IMR-90 (cell line): Measurements from ENCODE around the gene SNTG2. TPM values are rescaled to one million over a fixed set of nuclear protein-coding genes. Genes with fewer than 3 reads are reported as not detected.

Experiments
- ATAC-seq: fragments of 200-7000 bp; cut with Tn5 transposase; 2 replicates; pipeline ENCODE4 v1.9.1; 2020; ENCODE audit warnings: low read depth, mild to moderate bottlenecking, moderate library complexity
- BruUV-seq: library from RNA; stranded (reverse); fragments of 400-500 nt; replicated peaks from 2 replicates; lab custom pipeline; 2021; lab: Mats Ljungman, UMichigan
- CTCF ChIA-PET: fragments of 300-600 bp; formaldehyde crosslinking; extraction: SDS; loops from one replicate; lab custom pipeline; 2021; ENCODE audit warnings: antibody characterized with exemption; lab: Yijun Ruan, JAX
- POLR2A ChIA-PET: fragments of 300-600 bp; sonication (Branson Sonifier 250); formaldehyde crosslinking; loops from one replicate; lab custom pipeline; 2022; ENCODE audit warnings: antibody characterized with exemption; ENCODE audit not compliant: unreplicated experiment; lab: Charles Lee
- DNase-seq: peaks from one replicate; pipeline ENCODE4 v3.0.0; 2013
- H2AFZ ChIP-seq: replicated peaks from 2 replicates; pipeline ENCODE3; 2013; ENCODE audit warnings: low read length, mild to moderate bottlenecking; ENCODE audit not compliant: poor library complexity
- H2AK5ac ChIP-seq: 2 replicates; pipeline ENCODE4 v1.6.1; 2013; ENCODE audit warnings: low read depth, low read length, inconsistent platforms
- H2AK9ac ChIP-seq: replicated peaks from 2 replicates; pipeline ENCODE3; 2013; ENCODE audit warnings: mild to moderate bottlenecking, low read depth, low read length, moderate library complexity; ENCODE audit not compliant: poor library complexity
- H2BK120ac ChIP-seq: 2 replicates; pipeline ENCODE4 v1.6.1; 2013; ENCODE audit warnings: low read depth, low read length, inconsistent platforms
- H2BK15ac ChIP-seq: 3 replicates; pipeline ENCODE4 v1.6.1; 2013; ENCODE audit warnings: low read depth, low read length, inconsistent platforms
- H2BK20ac ChIP-seq: 2 replicates; pipeline ENCODE4 v1.6.1; 2013; ENCODE audit warnings: low read depth, mild to moderate bottlenecking, inconsistent platforms, low read length, moderate library complexity
- H2BK5ac ChIP-seq: 2 replicates; pipeline ENCODE4 v1.6.1; 2013; ENCODE audit warnings: mild to moderate bottlenecking, low read depth, low read length, inconsistent platforms; ENCODE audit not compliant: poor library complexity, severe bottlenecking
- H3K14ac ChIP-seq: replicated peaks from 2 replicates; pipeline ENCODE4 v1.6.1; 2013; ENCODE audit warnings: low read depth, low read length, inconsistent platforms
- H3K18ac ChIP-seq: 2 replicates; pipeline ENCODE4 v1.6.1; 2013; ENCODE audit warnings: low read depth, low read length, control low read depth
- H3K23ac ChIP-seq: 2 replicates; pipeline ENCODE4 v1.6.1; 2013; ENCODE audit warnings: low read depth, low read length, inconsistent platforms
- H3K27ac ChIP-seq: 2 replicates; pipeline ENCODE4 v1.5.1; 2013; ENCODE audit warnings: mild to moderate bottlenecking, control low read depth, low read length; ENCODE audit not compliant: insufficient read depth
- H3K27me3 ChIP-seq: 2 replicates; pipeline ENCODE4 v1.6.1; 2013; ENCODE audit warnings: low read length; ENCODE audit not compliant: control insufficient read depth, insufficient read depth
- H3K36me3 ChIP-seq: 2 replicates; pipeline ENCODE4 v1.6.1; 2013; ENCODE audit warnings: low read length, mixed read lengths; ENCODE audit not compliant: control insufficient read depth, insufficient read depth
- H3K4ac ChIP-seq: 2 replicates; pipeline ENCODE4 v1.6.1; 2013; ENCODE audit warnings: low read depth, low read length, inconsistent platforms
- H3K4me1 ChIP-seq: 2 replicates; pipeline ENCODE4 v1.6.1; 2013; ENCODE audit warnings: low read length, mixed read lengths; ENCODE audit not compliant: control insufficient read depth, insufficient read depth
- H3K4me2 ChIP-seq: 2 replicates; pipeline ENCODE4 v1.6.1; 2013; ENCODE audit warnings: low read depth, mild to moderate bottlenecking, control low read depth, low read length, moderate library complexity
- H3K4me3 ChIP-seq: 2 replicates; pipeline ENCODE4 v1.5.1; 2013; ENCODE audit warnings: low read depth, mild to moderate bottlenecking, control low read depth, low read length, moderate library complexity; ENCODE audit not compliant: insufficient read depth
- H3K56ac ChIP-seq: 2 replicates; pipeline ENCODE4 v1.6.1; 2013; ENCODE audit warnings: low read length, inconsistent platforms; ENCODE audit not compliant: insufficient read depth; ENCODE audit errors: extremely low read depth
- H3K79me1 ChIP-seq, 2 experiments: 2 replicates each; pipeline ENCODE4 v1.6.1; 2013; ENCODE audit warnings: low read length in 2 of 2, inconsistent platforms in 1 of 2, low read depth in 1 of 2
- H3K9ac ChIP-seq: 2 replicates; pipeline ENCODE4 v1.6.1; 2013; ENCODE audit warnings: low read depth, low read length, control low read depth
- H3K9me1 ChIP-seq: 2 replicates; pipeline ENCODE4 v1.6.1; 2013; ENCODE audit warnings: low read length, inconsistent platforms; ENCODE audit not compliant: insufficient read depth
- H3K9me3 ChIP-seq: 2 replicates; pipeline ENCODE4 v1.6.1; 2013; ENCODE audit warnings: low read length; ENCODE audit not compliant: control insufficient read depth, insufficient read depth
- H4K20me1 ChIP-seq: 2 replicates; pipeline ENCODE4 v1.6.1; 2013; ENCODE audit warnings: low read length, inconsistent platforms; ENCODE audit not compliant: insufficient read depth
- H4K5ac ChIP-seq: 2 replicates; pipeline ENCODE4 v1.6.1; 2013; ENCODE audit warnings: mild to moderate bottlenecking, low read depth, low read length, control low read depth
- H4K8ac ChIP-seq, 2 experiments: 2 replicates each; pipeline ENCODE4 v1.6.1; 2013; ENCODE audit warnings: low read depth in 2 of 2, low read length in 2 of 2, control low read depth in 1 of 2, inconsistent platforms in 1 of 2
- H4K91ac ChIP-seq: 2 replicates; pipeline ENCODE4 v1.6.1; 2013; ENCODE audit warnings: low read depth, low read length, inconsistent platforms; ENCODE audit not compliant: insufficient read depth
- BHLHE40 ChIP-seq: fragments of 150-350 bp; IDR thresholded peaks from 2 replicates; pipeline ENCODE4 v1.6.1; 2016; ENCODE audit warnings: mild to moderate bottlenecking, low read depth, low read length
- CEBPB ChIP-seq: IDR thresholded peaks from 2 replicates; pipeline ENCODE4 v1.6.1; 2012; ENCODE audit warnings: low read depth, low read length, improper control_type of control experiment
- CHD1 ChIP-seq: IDR thresholded peaks from 2 replicates; pipeline ENCODE4 v1.6.1; 2012; ENCODE audit warnings: low read depth, low read length, improper control_type of control experiment
- FOS ChIP-seq: fragments of 150-350 bp; IDR thresholded peaks from 2 replicates; pipeline ENCODE4 v1.6.1; 2016; ENCODE audit warnings: low read depth, low read length
- MAFK ChIP-seq: IDR thresholded peaks from 2 replicates; pipeline ENCODE4 v1.6.1; 2012; ENCODE audit warnings: low read depth, low read length, improper control_type of control experiment
- MAZ ChIP-seq: IDR thresholded peaks from 2 replicates; pipeline ENCODE4 v1.6.1; 2012; ENCODE audit warnings: low read depth, mild to moderate bottlenecking, low read length, improper control_type of control experiment, moderate library complexity, borderline replicate concordance
- MXI1 ChIP-seq: IDR thresholded peaks from 2 replicates; pipeline ENCODE4 v1.6.1; 2012; ENCODE audit warnings: low read depth, mild to moderate bottlenecking, low read length, moderate library complexity, borderline replicate concordance
- NFE2L2 ChIP-seq: fragments of 150-350 bp; IDR thresholded peaks from 2 replicates; pipeline ENCODE4 v1.6.1; 2016; ENCODE audit warnings: low read depth, mild to moderate bottlenecking, low read length
- POLR2A ChIP-seq: IDR thresholded peaks from 2 replicates; pipeline ENCODE4 v1.6.1; 2012; ENCODE audit warnings: mild to moderate bottlenecking, low read depth, low read length
- RAD21 ChIP-seq: IDR thresholded peaks from 2 replicates; pipeline ENCODE4 v1.6.1; 2012; ENCODE audit warnings: low read length, improper control_type of control experiment
- RCOR1 ChIP-seq: IDR thresholded peaks from 2 replicates; pipeline ENCODE4 v1.6.1; 2012; ENCODE audit warnings: mild to moderate bottlenecking, low read length, improper control_type of control experiment; ENCODE audit not compliant: insufficient replicate concordance
- RFX5 ChIP-seq: IDR thresholded peaks from 2 replicates; pipeline ENCODE4 v1.8.0; 2012; ENCODE audit warnings: low read depth, mild to moderate bottlenecking, low read length, moderate library complexity
- SMC3 ChIP-seq: fragments of 150-350 bp; IDR thresholded peaks from 2 replicates; pipeline ENCODE4 v1.6.1; 2016; ENCODE audit warnings: low read depth, mild to moderate bottlenecking, antibody characterized with exemption, low read length, moderate library complexity
- WGBS, 2 experiments: methylation state at CpG; one replicate each; pipeline versions ENCODE4 v1.1.5 to v1.1.7; 2013; ENCODE audit warnings: missing lambda C conversion rate in 2 of 2; ENCODE audit not compliant: insufficient read length in 1 of 2; ENCODE audit errors: extremely low coverage in 2 of 2; 5-methylcytosine and 5-hydroxymethylcytosine counted together
- dilution Hi-C: fragments of 300-500 bp; cut with HindIII; formaldehyde crosslinking; loops from one replicate; pipeline ENCODE4 v1.14.3; 2018; ENCODE audit warnings: low sequenced_read_pairs; ENCODE audit not compliant: unreplicated experiment
- in situ Hi-C: fragments of 300-500 bp; cut with MboI; formaldehyde crosslinking; loops from 3 replicates; pipeline ENCODE4 v1.14.3; 2019; ENCODE audit warnings: low sequenced_read_pairs, inconsistent platforms, mixed read lengths
- intact Hi-C: fragments of 100-400 bp; cut with micrococcal nuclease; formaldehyde crosslinking; loops from 2 replicates; pipeline ENCODE4 v1.10.0; 2022
- polyA plus RNA-seq, 3 experiments: library from polyadenylated mRNA; depleted of rRNA; stranded (reverse); fragments of >200 nt; gene quantifications; 2 replicates each; pipeline ENCODE4 v1.2.3, GENCODE V29; 2012; ENCODE audit warnings: low replicate concordance in 1 of 3
- total RNA-seq: library from RNA; depleted of rRNA; stranded (reverse); fragments of >200 nt; gene quantifications from 2 replicates; pipeline ENCODE4 v1.2.3, GENCODE V29; 2012
- TF ChIP-seq, protein P1 (sequence below): conservative IDR thresholded peaks from 2 replicates; pipeline ENCODE4 v1.5.1; 2012; ENCODE audit warnings: mild to moderate bottlenecking, low read depth, low read length, improper control_type of control experiment
- TF ChIP-seq, protein P2 (sequence below): fragments of 150-350 bp; IDR thresholded peaks from 2 replicates; pipeline ENCODE4 v1.6.1; 2016; ENCODE audit warnings: low read depth, mild to moderate bottlenecking, low read length, moderate library complexity, borderline replicate concordance
- TF ChIP-seq, protein P3 (sequence below): fragments of 150-350 bp; IDR thresholded peaks from 2 replicates; pipeline ENCODE4 v1.6.1; 2017; ENCODE audit warnings: mild to moderate bottlenecking, antibody characterized with exemption, low read length, low read depth

Gene SNTG2
- total and polyA plus RNA-seq, 2 of the 4 experiments (the other 2 are of a cell fraction): under 0.01 to 0.17 TPM

DNA sequence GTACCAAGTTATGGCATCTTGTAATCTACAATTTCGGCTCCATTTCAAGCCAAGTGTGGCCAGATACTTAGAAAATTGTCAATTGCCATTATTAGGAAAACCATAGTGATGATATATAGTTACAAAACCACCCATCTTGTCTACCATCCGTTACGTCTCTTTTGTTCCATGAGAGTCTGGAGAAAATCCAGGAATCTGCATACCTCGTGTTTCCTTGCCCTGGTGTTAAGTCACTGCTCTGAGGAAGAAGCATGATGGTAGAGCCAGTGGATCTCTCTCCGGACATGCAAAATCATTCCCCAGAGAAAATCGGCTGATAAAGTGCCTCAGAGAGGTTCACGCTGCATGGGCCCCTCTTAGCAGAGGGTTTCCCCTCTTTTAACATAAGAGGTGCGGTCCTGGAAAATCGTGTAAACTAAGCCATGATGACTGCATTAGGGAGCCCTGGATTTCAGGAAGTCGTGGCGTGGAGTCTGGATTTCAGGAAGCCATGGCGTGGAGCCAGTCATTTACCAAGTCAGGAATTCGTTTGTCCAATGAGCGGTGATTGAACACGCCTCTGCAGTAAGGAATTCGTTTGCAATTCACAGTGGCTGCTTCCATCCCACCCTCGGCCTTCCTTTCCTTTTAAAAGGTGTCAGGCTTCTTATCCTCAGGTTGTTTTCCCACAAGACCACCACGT lies 304.2 kb downstream of the SNTG2 start:
- Histone ChIP-seq H3K9ac (no peak overlapping the region), H3K18ac (no peak overlapping the region), H3K27ac (no peak overlapping the region), H3K56ac (no peak overlapping the region), H2BK120ac (no peak overlapping the region), H3K36me3 (no peaks in the 10 kb centered on the region), H2BK5ac (no peak overlapping the region), H4K91ac (no peak overlapping the region), H2AK9ac (no peak overlapping the region), H3K79me1 (no peaks in the 10 kb centered on the region), H2BK15ac (no peak overlapping the region), H4K8ac (no peak overlapping the region), H3K4me2 (no peak overlapping the region), H4K20me1 (no peaks in the 10 kb centered on the region), H3K14ac (no peak overlapping the region), H3K23ac (no peak overlapping the region), H4K5ac (no peak overlapping the region), H2AFZ (no peak overlapping the region), H2BK20ac (no peak overlapping the region), H3K4ac (no peak overlapping the region), H2AK5ac (no peak overlapping the region), H3K4me3 (no peak overlapping the region), H3K9me3 (peaks cover 17% of the 10 kb centered on the region), H3K4me1 (no peaks in the 10 kb centered on the region), H3K9me1 (no peaks in the 10 kb centered on the region), H3K27me3 (no peaks in the 10 kb centered on the region)
- ATAC-seq (no peak), DNase-seq (no peak)
- ChIA-PET CTCF (no interaction called here), POLR2A (no interaction called here)
- TF ChIP-seq MAZ (no peak), NFE2L2 (no peak), RCOR1 (no peak), FOS (no peak), CEBPB (no peak), MAFK (no peak), SMC3 (no peak), POLR2A (no peak), CHD1 (no peak), RFX5 (no peak), BHLHE40 (no peak), MXI1 (no peak), RAD21 (no peak)
- TF ChIP-seq, protein P1, sequence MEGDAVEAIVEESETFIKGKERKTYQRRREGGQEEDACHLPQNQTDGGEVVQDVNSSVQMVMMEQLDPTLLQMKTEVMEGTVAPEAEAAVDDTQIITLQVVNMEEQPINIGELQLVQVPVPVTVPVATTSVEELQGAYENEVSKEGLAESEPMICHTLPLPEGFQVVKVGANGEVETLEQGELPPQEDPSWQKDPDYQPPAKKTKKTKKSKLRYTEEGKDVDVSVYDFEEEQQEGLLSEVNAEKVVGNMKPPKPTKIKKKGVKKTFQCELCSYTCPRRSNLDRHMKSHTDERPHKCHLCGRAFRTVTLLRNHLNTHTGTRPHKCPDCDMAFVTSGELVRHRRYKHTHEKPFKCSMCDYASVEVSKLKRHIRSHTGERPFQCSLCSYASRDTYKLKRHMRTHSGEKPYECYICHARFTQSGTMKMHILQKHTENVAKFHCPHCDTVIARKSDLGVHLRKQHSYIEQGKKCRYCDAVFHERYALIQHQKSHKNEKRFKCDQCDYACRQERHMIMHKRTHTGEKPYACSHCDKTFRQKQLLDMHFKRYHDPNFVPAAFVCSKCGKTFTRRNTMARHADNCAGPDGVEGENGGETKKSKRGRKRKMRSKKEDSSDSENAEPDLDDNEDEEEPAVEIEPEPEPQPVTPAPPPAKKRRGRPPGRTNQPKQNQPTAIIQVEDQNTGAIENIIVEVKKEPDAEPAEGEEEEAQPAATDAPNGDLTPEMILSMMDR: no peak
- TF ChIP-seq, protein P2, sequence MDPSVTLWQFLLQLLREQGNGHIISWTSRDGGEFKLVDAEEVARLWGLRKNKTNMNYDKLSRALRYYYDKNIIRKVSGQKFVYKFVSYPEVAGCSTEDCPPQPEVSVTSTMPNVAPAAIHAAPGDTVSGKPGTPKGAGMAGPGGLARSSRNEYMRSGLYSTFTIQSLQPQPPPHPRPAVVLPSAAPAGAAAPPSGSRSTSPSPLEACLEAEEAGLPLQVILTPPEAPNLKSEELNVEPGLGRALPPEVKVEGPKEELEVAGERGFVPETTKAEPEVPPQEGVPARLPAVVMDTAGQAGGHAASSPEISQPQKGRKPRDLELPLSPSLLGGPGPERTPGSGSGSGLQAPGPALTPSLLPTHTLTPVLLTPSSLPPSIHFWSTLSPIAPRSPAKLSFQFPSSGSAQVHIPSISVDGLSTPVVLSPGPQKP: no peak
- TF ChIP-seq, protein P3, sequence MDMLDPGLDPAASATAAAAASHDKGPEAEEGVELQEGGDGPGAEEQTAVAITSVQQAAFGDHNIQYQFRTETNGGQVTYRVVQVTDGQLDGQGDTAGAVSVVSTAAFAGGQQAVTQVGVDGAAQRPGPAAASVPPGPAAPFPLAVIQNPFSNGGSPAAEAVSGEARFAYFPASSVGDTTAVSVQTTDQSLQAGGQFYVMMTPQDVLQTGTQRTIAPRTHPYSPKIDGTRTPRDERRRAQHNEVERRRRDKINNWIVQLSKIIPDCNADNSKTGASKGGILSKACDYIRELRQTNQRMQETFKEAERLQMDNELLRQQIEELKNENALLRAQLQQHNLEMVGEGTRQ: no peak
- intact Hi-C loops (no loop called here), dilution Hi-C loops (no loop called here), in situ Hi-C loops (no loop called here)
- 43% methylated on average over 3 of the region's 18 CpGs; no CpG with 5 or more reads in 1 of the 2 experiments for WGBS, 2 experiments
- BruUV-seq: no TSS peak
